Keratinocyte (primary cell): ENCODE measurements around the gene LRRC4C. TPM values are rescaled to one million over a fixed set of nuclear protein-coding genes. Genes with fewer than 3 reads are reported as not detected.
"Not testable (repeated sequence)": the region's sequence is repeated elsewhere in the genome, so short reads cannot be mapped to it uniquely, and the experiment has no call there.

Experiments
- DNase-seq: peaks from one replicate; pipeline ENCODE4 v3.0.0-alpha.2; 2011; ENCODE audit warnings: low read depth, missing footprints, low spot score
- FAIRE-seq: peaks from 2 replicates; lab custom pipeline; 2011; peaks lifted over from hg19 to GRCh38; lab: Jason Lieb, UNC
- H2AFZ ChIP-seq: 2 replicates; pipeline ENCODE4 v1.6.0; 2012; ENCODE audit warnings: low read length, control low read depth, inconsistent platforms; ENCODE audit not compliant: control insufficient read depth
- H3K27ac ChIP-seq: 2 replicates; pipeline ENCODE4 v1.5.1; 2011; ENCODE audit warnings: low read length; ENCODE audit not compliant: control insufficient read depth, insufficient read depth
- H3K27me3 ChIP-seq: 3 replicates; pipeline ENCODE4 v1.6.0; 2011; ENCODE audit warnings: low read length; ENCODE audit not compliant: control insufficient read depth, insufficient read depth; ENCODE audit errors: extremely low read depth
- H3K36me3 ChIP-seq, 2 experiments: 2 replicates in 1 of 2; 3 replicates in 1 of 2; pipeline ENCODE4 v1.5.1; 2011; ENCODE audit warnings: low read length in 2 of 2, mild to moderate bottlenecking in 1 of 2; ENCODE audit not compliant: control insufficient read depth in 2 of 2, insufficient read depth in 2 of 2; ENCODE audit errors: extremely low read depth in 1 of 2
- H3K4me1 ChIP-seq: 3 replicates; pipeline ENCODE4 v1.5.1; 2011; ENCODE audit warnings: low read length; ENCODE audit not compliant: control insufficient read depth, insufficient read depth; ENCODE audit errors: extremely low read depth
- H3K4me2 ChIP-seq: 3 replicates; pipeline ENCODE4 v1.6.0; 2011; ENCODE audit warnings: low read depth, low read length; ENCODE audit not compliant: control insufficient read depth, insufficient read depth; ENCODE audit errors: extremely low read depth
- H3K4me3 ChIP-seq, 3 experiments: fragments of 200-600 bp in 1 of 3; sonication (generic) in 1 of 3; 2 replicates in 2 of 3; 3 replicates in 1 of 3; pipeline ENCODE4 v1.5.1; 2011 to 2016; ENCODE audit warnings: low read length in 3 of 3, mild to moderate bottlenecking in 3 of 3, control low read depth in 2 of 3, inconsistent platforms in 1 of 3, low read depth in 1 of 3, mixed read lengths in 1 of 3, mixed run types in 1 of 3, moderate library complexity in 1 of 3; ENCODE audit not compliant: control insufficient read depth in 2 of 3, insufficient read depth in 2 of 3; ENCODE audit errors: extremely low read depth in 1 of 3
- H3K79me2 ChIP-seq: 2 replicates; pipeline ENCODE4 v1.6.0; 2012; ENCODE audit warnings: low read length; ENCODE audit not compliant: control insufficient read depth, insufficient read depth
- H3K9ac ChIP-seq: 3 replicates; pipeline ENCODE4 v1.6.0; 2011; ENCODE audit warnings: low read length; ENCODE audit not compliant: control insufficient read depth, insufficient read depth; ENCODE audit errors: extremely low read depth
- H3K9me1 ChIP-seq: 3 replicates; pipeline ENCODE4 v1.6.0; 2011; ENCODE audit warnings: low read length; ENCODE audit not compliant: control insufficient read depth, insufficient read depth; ENCODE audit errors: extremely low read depth
- H3K9me3 ChIP-seq: 2 replicates; pipeline ENCODE4 v1.5.1; 2012; ENCODE audit warnings: low read depth, low read length; ENCODE audit not compliant: control insufficient read depth
- H4K20me1 ChIP-seq: 3 replicates; pipeline ENCODE4 v1.6.0; 2011; ENCODE audit warnings: low read length; ENCODE audit not compliant: control insufficient read depth, insufficient read depth; ENCODE audit errors: extremely low read depth
- EZH2 ChIP-seq: IDR thresholded peaks from one replicate; pipeline ENCODE4 v1.6.1; 2012; ENCODE audit warnings: inconsistent platforms, mild to moderate bottlenecking, low read length, moderate library complexity
- dilution Hi-C: fragments of 300-500 bp; cut with MboI; formaldehyde crosslinking; loops from one replicate; pipeline ENCODE4 v1.7.0; 2020; ENCODE audit warnings: low sequenced_read_pairs; ENCODE audit not compliant: extremely low pct_ligation_motif_present
- polyA plus RNA-seq, 5 experiments: library from polyadenylated mRNA; depleted of rRNA in 3 of 5; stranded (reverse) in 3 of 5; stranded (forward) in 1 of 5; unstranded in 1 of 5; fragments of >200 nt; gene quantifications; 1 replicate in 1 of 5; 2 replicates in 3 of 5; 3 replicates in 1 of 5; pipeline versions ENCODE4 v1.2.1 to v1.2.3, GENCODE V29; 2011 to 2012; ENCODE audit warnings: missing spikeins in 2 of 5, low read depth in 1 of 5, low replicate concordance in 1 of 5
- TF ChIP-seq, protein P1 (sequence below), 3 experiments: IDR thresholded peaks in 1 of 3; conservative IDR thresholded peaks in 1 of 3; optimal IDR thresholded peaks in 1 of 3; 2 replicates in 2 of 3; 3 replicates in 1 of 3; pipeline versions ENCODE3 to v1.5.1; 2011; ENCODE audit warnings: low read length in 3 of 3, mild to moderate bottlenecking in 3 of 3, moderate library complexity in 2 of 3, control low read depth in 1 of 3, inconsistent platforms in 1 of 3; ENCODE audit not compliant: insufficient read depth in 2 of 3; ENCODE audit errors: extremely low read depth in 1 of 3

Gene LRRC4C
- polyA plus RNA-seq, 1 donor (not counting 4 experiments of a cell fraction or from before 2014, with no cell fraction given): not detected

DNA sequence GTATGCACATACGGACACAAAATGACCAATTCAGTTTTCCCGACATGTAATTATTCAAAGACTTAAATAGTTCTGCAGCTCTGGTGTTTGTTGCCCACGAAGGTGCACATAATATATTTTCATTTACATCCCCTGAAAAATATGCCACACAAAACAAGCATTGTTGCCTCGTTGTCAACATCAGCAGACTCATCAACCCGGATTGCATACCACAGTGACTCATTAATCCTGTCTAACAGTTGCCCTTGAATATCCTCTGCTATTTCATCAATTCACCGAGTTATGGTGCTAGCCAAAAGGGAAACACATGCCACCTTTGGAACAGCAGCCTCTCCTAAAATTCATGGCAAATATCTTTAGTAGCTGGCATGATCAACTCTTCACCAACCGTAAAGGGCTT lies 582.2 kb downstream of the LRRC4C start:
- H3K36me3 ChIP-seq: no peaks in the 10 kb centered on the region
- no peaks in the 10 kb centered on the region for H3K79me2 ChIP-seq
- no peaks in the 10 kb centered on the region for H3K9me1 ChIP-seq
- no peak overlapping the region for H3K27ac ChIP-seq
- H3K9me3 ChIP-seq: no peaks in the 10 kb centered on the region
- dilution Hi-C loops: no loop called here
- FAIRE-seq (no peak), DNase-seq (no peak)
- no peak overlapping the region for H3K4me2 ChIP-seq
- no peak for TF ChIP-seq EZH2
- H3K9ac ChIP-seq: no peak overlapping the region
- no peaks in the 10 kb centered on the region for H3K27me3 ChIP-seq
- H4K20me1 ChIP-seq: no peaks in the 10 kb centered on the region
- no peaks in the 10 kb centered on the region for H3K4me1 ChIP-seq
- no peak overlapping the region for H2AFZ ChIP-seq
- no peak overlapping the region for H3K4me3 ChIP-seq

- H3K4me1 ChIP-seq: no peaks in the 10 kb centered on the region
- H3K9ac ChIP-seq: no peak overlapping the region
- no peak overlapping the region for H3K4me3 ChIP-seq
- TF ChIP-seq, protein P1, sequence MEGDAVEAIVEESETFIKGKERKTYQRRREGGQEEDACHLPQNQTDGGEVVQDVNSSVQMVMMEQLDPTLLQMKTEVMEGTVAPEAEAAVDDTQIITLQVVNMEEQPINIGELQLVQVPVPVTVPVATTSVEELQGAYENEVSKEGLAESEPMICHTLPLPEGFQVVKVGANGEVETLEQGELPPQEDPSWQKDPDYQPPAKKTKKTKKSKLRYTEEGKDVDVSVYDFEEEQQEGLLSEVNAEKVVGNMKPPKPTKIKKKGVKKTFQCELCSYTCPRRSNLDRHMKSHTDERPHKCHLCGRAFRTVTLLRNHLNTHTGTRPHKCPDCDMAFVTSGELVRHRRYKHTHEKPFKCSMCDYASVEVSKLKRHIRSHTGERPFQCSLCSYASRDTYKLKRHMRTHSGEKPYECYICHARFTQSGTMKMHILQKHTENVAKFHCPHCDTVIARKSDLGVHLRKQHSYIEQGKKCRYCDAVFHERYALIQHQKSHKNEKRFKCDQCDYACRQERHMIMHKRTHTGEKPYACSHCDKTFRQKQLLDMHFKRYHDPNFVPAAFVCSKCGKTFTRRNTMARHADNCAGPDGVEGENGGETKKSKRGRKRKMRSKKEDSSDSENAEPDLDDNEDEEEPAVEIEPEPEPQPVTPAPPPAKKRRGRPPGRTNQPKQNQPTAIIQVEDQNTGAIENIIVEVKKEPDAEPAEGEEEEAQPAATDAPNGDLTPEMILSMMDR (optimal IDR thresholded peaks at IDR 0.05 in 1 of 3, IDR thresholded peaks at IDR 0.05 in 1 of 3, conservative IDR thresholded peaks at IDR 0.05 in 1 of 3; ENCODE audit: extremely low read depth in 1 of 3, insufficient read depth in 2 of 3, low read length in 3 of 3): no peak
- TF ChIP-seq EZH2: no peak
- H3K27ac ChIP-seq: no peak overlapping the region
- H4K20me1 ChIP-seq: no peaks in the 10 kb centered on the region
- no peaks in the 10 kb centered on the region for H3K27me3 ChIP-seq
- DNase-seq (no peak), FAIRE-seq (no peak)
- no peak overlapping the region for H2AFZ ChIP-seq
- H3K36me3 ChIP-seq: no peaks in the 10 kb centered on the region
- H3K4me2 ChIP-seq: no peak overlapping the region
- H3K79me2 ChIP-seq: no peaks in the 10 kb centered on the region
- dilution Hi-C loops: no loop called here
- H3K9me3 ChIP-seq: peaks cover 3% of the 10 kb centered on the region
- H3K9me1 ChIP-seq: no peaks in the 10 kb centered on the region
These were observed 591.3 kb downstream of the LRRC4C start for GRCh38 chr11:40867991-40868632.

DNA sequence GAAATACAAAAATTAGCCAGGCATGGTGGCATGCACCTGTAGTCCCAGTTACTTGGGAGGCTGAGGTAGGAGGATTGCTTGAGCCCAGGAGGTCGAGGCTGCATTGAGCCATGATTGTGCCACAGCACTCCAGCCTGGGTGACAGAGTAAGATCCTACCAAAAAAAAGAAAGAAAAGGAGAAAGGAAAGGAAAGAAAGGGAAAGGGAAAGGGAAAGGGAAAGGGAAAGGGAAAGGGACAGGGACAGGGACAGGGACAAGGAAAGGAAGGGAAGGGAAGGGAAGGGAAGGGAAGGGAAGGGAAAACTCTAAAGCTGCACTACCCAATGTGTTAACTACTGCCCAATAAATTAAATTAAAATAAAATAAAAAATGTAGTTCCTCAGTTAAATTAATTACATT lies 601.7 kb downstream of the LRRC4C start:
- H3K4me1 ChIP-seq, dilution Hi-C loops, H3K79me2 ChIP-seq, H3K9me1 ChIP-seq, H3K27me3 ChIP-seq, H3K27ac ChIP-seq, FAIRE-seq, H3K36me3 ChIP-seq, H3K4me2 ChIP-seq, H2AFZ ChIP-seq, H4K20me1 ChIP-seq, DNase-seq, H3K9ac ChIP-seq, H3K4me3 ChIP-seq, H3K9me3 ChIP-seq: not testable (repeated sequence)
